Rectal smooth muscle tissue (tissue), 1 donor: ENCODE data around the gene FXYD3.
A peak's percentile ranks its signal among the peaks of the same experiment; 100 is the strongest.
"Not testable (repeated sequence)": the region's sequence is repeated elsewhere in the genome, so short reads cannot be mapped to it uniquely, and the experiment has no call there.

Experiments used
- H3K27ac ChIP-seq: one replicate; pipeline ENCODE4 v1.7.0; 2013; ENCODE audit warnings: low read depth, low read length, inconsistent platforms
- H3K27me3 ChIP-seq: one replicate; pipeline ENCODE4 v1.7.0; 2013; ENCODE audit warnings: low read length; ENCODE audit not compliant: control insufficient read depth, insufficient read depth
- H3K36me3 ChIP-seq: one replicate; pipeline ENCODE4 v1.7.0; 2013; ENCODE audit warnings: low read length; ENCODE audit not compliant: control insufficient read depth, insufficient read depth
- H3K4me1 ChIP-seq: one replicate; pipeline ENCODE4 v1.7.0; 2013; ENCODE audit warnings: low read length; ENCODE audit not compliant: control insufficient read depth, insufficient read depth
- H3K4me3 ChIP-seq: one replicate; pipeline ENCODE4 v1.7.0; 2013; ENCODE audit warnings: low read length
- H3K9ac ChIP-seq: one replicate; pipeline ENCODE4 v1.7.0; 2013; ENCODE audit warnings: low read length

Gene FXYD3

DNA sequence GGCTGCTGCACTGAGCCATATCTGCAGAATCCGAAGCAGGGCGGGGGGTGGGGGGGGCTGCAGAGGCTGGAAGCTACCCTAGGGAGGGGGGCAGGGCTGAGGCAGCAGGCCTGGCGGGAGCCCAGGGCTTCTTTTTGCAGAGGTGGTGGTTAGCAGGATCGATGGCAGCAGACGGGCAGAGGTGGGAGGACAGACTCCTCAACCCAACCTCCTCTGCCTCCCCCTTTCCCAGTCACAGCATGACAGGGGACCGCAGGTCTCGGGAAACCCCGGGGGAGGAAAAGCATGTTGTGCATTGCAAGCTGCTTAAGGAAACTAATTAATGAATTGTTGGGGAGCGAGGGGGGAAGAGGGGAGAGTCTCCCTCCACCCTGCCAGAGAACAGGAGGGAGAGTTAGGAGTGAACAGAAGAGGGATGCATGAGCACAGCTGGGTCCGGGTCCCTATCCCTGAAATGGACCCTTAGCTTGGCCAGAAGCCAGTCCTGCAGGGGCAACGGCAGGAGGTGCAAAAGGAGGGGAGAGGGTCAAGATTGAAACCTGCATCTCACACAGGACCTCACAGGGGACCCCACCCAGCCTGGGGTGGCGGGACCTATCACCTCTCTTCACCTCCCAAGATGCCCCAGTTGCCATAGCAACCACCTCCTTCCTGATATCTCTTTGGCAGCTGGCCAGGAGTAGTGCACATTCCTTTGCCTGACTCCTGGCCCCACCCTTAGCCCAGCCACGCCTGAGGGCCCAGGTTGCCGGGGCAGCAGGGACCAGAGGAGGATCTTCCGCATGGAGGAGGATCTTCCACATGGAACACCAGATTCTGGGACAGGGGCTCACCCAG is 29.2 kb downstream of the FXYD3 start:
- Histone ChIP-seq H3K4me3 (no peak overlapping the region), H3K36me3 (no peaks in the 10 kb centered on the region), H3K9ac (no peak overlapping the region), H3K4me1 (no peaks in the 10 kb centered on the region), H3K27ac (no peak overlapping the region), H3K27me3 (peaks cover 5% of the 10 kb centered on the region)

DNA sequence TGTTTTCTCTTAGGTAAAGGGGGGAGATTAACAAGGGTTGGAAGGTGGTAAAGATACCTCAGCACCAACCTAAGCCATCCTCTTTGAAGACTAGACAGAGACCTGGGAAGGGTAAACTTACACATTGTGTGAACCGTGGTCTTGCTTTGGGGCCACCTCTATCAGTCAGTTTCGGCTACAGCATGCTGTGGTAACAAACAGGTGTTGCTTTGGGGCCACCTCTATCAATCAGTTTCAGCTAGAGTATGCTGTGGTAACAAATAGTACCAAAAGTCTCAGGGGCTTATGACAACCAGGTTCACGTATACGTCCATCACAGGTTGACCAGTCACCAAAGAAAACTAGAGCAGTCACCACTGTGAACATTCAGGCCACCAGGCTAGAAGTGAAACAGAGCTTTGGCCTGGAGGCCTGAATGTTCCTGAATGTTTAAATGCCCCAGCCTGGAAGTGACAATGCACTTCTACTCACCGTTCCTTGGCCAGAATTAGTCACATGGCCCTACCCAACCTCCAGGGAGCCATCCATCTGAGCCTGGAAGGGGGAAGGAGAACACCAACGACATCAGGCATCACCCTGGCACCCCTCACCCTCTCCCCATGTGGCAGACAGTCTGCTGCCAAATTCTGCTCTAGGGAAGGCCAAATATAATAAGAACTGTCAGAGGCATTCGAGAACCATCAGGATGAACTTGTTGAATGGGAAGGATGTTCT is 31.3 kb downstream of the FXYD3 start:
- Histone ChIP-seq H3K36me3 (no peaks in the 10 kb centered on the region), H3K4me3 (no peak overlapping the region), H3K4me1 (no peaks in the 10 kb centered on the region), H3K27ac (no peak overlapping the region), H3K27me3 (peaks cover 11% of the 10 kb centered on the region), H3K9ac (no peak overlapping the region)

GRCh38 chr19:35149463-35149862 is 33.8 kb downstream of the FXYD3 start:
- no peaks in the 10 kb centered on the region for H3K4me1 ChIP-seq
- H3K9ac ChIP-seq, result no peak overlapping the region
- no peaks in the 10 kb centered on the region for H3K36me3 ChIP-seq
- no peak overlapping the region for H3K27ac ChIP-seq
- no peak overlapping the region for H3K4me3 ChIP-seq
- H3K27me3 ChIP-seq, result peaks cover 12% of the 10 kb centered on the region

- Histone ChIP-seq H3K36me3 (no peaks in the 10 kb centered on the region), H3K27me3 (peaks cover 18% of the 10 kb centered on the region), H3K4me1 (no peaks in the 10 kb centered on the region), H3K4me3 (no peak overlapping the region), H3K9ac (no peak overlapping the region), H3K27ac (no peak overlapping the region)
Measured at GRCh38 chr19:35150445-35150844, 34.8 kb downstream of the FXYD3 start.

GRCh38 chr19:35151273-35152065 is 35.8 kb downstream of the FXYD3 start:
- no peak overlapping the region for H3K27ac ChIP-seq
- H3K9ac ChIP-seq, result no peak overlapping the region
- H3K27me3 ChIP-seq, result peaks cover 18% of the 10 kb centered on the region
- no peaks in the 10 kb centered on the region for H3K4me1 ChIP-seq
- H3K4me3 ChIP-seq, result no peak overlapping the region
- no peaks in the 10 kb centered on the region for H3K36me3 ChIP-seq

- H3K36me3 ChIP-seq, H3K4me3 ChIP-seq, H3K27ac ChIP-seq, H3K9ac ChIP-seq, H3K4me1 ChIP-seq: not testable (repeated sequence)
- H3K27me3 ChIP-seq, result peaks cover 18% of the 10 kb centered on the region
Measured at GRCh38 chr19:35153129-35153522, 37.5 kb downstream of the FXYD3 start.

DNA sequence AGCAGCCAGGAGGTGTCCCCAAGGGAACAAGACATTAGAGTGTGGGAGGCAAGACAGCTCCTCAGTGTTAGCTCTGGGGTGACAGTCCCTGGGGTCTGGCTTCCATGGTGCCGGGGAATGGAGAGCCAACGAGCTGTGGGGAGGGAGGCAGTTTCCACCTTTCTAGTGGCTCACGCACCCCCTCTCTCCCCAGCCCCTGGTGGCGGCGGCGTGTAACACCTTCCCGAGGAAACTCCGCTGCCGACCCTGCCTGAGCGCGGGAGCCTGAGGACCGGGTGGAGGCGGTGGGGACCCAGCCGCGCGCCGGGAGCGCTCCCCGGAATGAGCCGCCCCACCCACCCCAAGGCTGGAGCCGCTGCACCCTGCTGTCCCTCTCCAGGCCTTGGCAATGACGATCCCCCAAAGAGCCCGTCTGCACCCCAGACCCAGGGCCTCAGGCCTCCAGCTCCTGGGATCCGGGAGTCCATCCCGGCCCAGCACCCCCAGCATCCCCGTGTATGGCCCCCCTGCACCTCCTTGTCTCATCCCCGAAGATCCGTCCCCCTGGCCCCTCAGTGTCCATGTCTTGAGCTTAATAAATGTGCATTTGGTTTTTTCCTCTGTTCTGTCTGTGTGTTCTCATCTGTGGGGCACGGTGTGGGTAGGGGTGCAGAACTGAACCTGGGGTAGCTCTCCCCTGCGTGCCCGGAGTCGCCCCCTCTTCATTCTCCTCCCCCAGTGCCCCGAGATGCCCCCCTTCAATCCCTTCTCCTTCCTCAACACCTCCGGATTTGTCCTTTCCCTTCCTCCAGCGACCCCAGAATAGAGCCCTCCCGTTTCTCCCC is 38.3 kb downstream of the FXYD3 start:
- Histone ChIP-seq H3K27me3 (peaks cover 18% of the 10 kb centered on the region), H3K36me3 (peaks cover 2% of the 10 kb centered on the region), H3K9ac (no peak overlapping the region), H3K4me1 (no peaks in the 10 kb centered on the region), H3K4me3 (peak overlapping the region; percentile 63), H3K27ac (no peak overlapping the region)

DNA sequence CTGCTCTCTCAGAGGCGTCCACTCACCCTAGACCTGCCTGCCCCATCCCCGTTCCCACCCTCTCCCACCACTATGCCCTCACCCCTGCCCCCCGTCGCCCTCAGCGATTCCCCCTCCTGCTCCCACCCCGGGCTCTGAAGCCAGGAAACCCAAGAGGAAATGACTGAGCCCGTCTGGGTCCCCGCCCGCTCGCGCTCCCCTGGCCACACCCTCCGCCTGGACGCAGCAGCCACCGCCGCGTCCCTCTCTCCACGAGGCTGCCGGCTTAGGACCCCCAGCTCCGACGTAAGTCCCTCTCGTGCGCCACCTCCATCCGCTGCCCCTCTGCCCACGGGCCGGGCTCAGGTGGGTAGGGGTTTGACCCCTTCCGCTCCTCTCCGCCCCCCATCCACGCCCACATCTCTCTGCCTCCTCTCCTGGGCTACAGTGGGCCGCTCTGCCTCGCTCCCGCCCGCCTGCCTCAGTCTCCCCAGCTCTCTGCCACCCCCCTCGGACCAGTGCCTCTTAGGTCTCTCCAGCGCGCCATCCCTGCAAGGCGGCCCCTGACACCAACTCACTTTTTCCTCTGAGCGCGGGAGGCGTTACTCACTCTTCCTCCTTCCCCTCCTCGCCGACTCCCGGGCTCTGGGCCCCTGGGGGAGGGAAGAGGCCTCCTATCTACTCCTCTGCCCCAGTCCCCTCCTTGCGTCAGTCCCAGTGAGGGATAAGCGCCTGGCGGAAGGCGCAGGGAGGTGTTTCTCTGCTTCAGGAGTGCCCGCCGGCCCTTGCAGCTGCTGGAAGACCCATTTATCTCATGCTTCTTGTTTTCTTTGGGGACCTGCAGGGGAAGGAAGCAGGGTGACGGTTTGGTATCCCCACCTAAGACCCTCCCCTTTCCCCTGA is 39.1 kb downstream of the FXYD3 start, which contains the start of gene FXYD5:
Gene FXYD5, plus strand, starts transcription at position 211 of the 882 bp plus-strand sequence. CDS start 816 bp downstream, outside the sequence.
- no peaks in the 10 kb centered on the region for H3K4me1 ChIP-seq
- no peak within 1 kb of the TSS for H3K27ac ChIP-seq
- H3K27me3 ChIP-seq, result peaks cover 18% of the 10 kb centered on the region
- peaks cover 2% of the 10 kb centered on the region for H3K36me3 ChIP-seq
- H3K9ac ChIP-seq, result peak within 1 kb of the TSS; percentile 41
- peak within 1 kb of the TSS; percentile 63 for H3K4me3 ChIP-seq

DNA sequence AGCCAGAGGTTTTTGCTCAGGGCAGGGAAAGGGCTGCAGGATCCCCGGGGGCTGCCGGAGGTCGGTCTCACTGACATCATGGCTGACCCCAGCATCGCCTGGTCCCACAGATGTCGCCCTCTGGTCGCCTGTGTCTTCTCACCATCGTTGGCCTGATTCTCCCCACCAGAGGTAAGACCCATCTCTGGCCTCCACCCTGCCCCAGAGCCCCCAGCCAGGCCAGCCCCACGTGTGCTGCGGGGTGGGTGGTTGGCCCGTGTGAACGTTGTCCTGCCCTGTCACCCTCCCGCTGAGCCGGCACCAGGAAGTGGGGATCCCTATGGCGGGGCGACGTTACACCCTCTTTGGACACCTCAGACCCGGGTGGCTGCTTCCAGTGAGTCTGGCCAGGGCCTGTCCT is 39.8 kb downstream of the FXYD3 start:
- H3K36me3 ChIP-seq, result peaks cover 2% of the 10 kb centered on the region
- no peak overlapping the region for H3K27ac ChIP-seq
- peak overlapping the region; percentile 63 for H3K4me3 ChIP-seq
- peak overlapping the region; percentile 41 for H3K9ac ChIP-seq
- H3K4me1 ChIP-seq, result no peaks in the 10 kb centered on the region
- H3K27me3 ChIP-seq, result peaks cover 18% of the 10 kb centered on the region

DNA sequence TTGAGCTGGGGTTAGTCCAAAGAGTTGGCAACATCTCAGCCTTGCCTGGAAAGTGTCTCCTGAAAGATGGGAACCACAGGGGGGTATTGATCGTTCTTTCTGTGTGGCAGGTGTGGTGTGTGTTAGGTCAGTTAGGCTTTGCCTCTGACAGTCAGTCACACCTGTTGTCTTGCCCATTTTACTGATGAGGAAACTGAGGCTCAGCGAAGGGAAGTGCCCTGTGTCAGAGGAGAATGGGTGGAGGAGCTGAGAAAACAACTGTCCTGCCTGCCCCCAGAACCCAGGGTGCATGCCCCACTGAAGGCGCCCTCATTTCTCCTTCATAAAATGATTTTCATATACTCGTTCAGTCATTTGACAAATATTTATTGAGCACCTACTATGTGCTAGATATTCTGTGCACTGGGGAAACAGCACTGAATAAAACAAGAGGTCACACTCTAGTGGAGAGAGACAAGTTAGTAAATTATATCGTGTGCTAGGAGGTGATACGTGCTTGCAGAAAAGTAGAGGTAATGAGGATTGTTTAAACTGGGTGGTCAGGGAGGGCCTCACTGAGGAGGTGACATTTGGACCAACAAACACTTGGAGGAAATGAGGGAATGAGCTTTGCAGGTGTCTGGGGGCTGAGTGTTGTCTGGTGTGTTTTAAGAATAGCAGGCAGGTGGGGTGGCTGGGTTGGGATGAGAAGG is 40.5 kb downstream of the FXYD3 start:
- H3K4me1 ChIP-seq, result no peaks in the 10 kb centered on the region
- H3K4me3 ChIP-seq, result no peak overlapping the region
- H3K27ac ChIP-seq, result no peak overlapping the region
- peaks cover 2% of the 10 kb centered on the region for H3K36me3 ChIP-seq
- no peak overlapping the region for H3K9ac ChIP-seq
- H3K27me3 ChIP-seq, result peaks cover 15% of the 10 kb centered on the region

DNA sequence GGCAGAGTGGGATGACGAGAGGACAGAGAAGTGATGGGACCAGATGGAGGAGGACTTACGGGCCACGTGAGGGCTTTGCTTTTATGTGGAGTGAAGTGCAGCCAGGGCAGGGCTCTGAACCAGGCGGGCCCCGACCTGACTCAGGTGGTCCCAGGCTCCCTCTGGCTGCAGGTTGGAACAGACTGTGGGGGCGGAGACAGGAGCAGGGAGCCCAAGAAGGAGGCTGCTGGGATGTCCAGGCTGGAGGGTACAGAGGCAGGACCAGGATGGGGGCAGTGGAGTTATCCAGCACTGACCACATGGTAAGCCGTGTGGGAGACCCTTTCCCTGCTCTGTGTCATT is 41.0 kb downstream of the FXYD3 start:
- Histone ChIP-seq H3K27ac (no peak overlapping the region), H3K4me1 (no peaks in the 10 kb centered on the region), H3K27me3 (peaks cover 12% of the 10 kb centered on the region), H3K9ac (no peak overlapping the region), H3K4me3 (no peak overlapping the region), H3K36me3 (peaks cover 2% of the 10 kb centered on the region)
